Neural progenitor cell (in vitro differentiated cells): ENCODE data around the gene MORC4.

Source experiments
- CTCF ChIP-seq: fragments of 200-600 bp; sonication (generic); IDR thresholded peaks from 2 replicates; pipeline ENCODE4 v1.5.1; 2017; ENCODE audit warnings: antibody characterized with exemption, mild to moderate bottlenecking
- EZH2 ChIP-seq: fragments of 200-600 bp; sonication (generic); IDR thresholded peaks from 2 replicates; pipeline ENCODE4 v1.6.1; 2017; ENCODE audit warnings: antibody characterized with exemption, mild to moderate bottlenecking, moderate library complexity

- TF ChIP-seq CTCF (no peak), EZH2 (no peak)
These were observed 8.0 kb upstream of the MORC4 start for GRCh38 chrX:107008034-107008433.
